Subcutaneous abdominal adipose tissue (tissue), 5 donors: ENCODE data around the gene UBE2O.

Experiments
- H3K27ac ChIP-seq: one replicate; pipeline ENCODE4 v1.7.0; 2013; ENCODE audit warnings: low read depth, mild to moderate bottlenecking, inconsistent platforms, low read length, moderate library complexity
- H3K27me3 ChIP-seq, 5 donors: one replicate each; pipeline ENCODE4 v1.7.0; 2013; ENCODE audit warnings: low read length in 5 of 5, inconsistent platforms in 1 of 5; ENCODE audit not compliant: control insufficient read depth in 5 of 5, insufficient read depth in 4 of 5
- H3K36me3 ChIP-seq, 5 donors: one replicate each; pipeline ENCODE4 v1.7.0; 2013; ENCODE audit warnings: low read length in 5 of 5; ENCODE audit not compliant: control insufficient read depth in 5 of 5, insufficient read depth in 5 of 5
- H3K4me1 ChIP-seq, 5 donors: one replicate each; pipeline ENCODE4 v1.7.0; 2013; ENCODE audit warnings: low read length in 5 of 5, mild to moderate bottlenecking in 3 of 5, moderate library complexity in 1 of 5; ENCODE audit not compliant: control insufficient read depth in 5 of 5, insufficient read depth in 5 of 5
- H3K4me3 ChIP-seq, 5 donors: one replicate each; pipeline ENCODE4 v1.7.0; 2013; ENCODE audit warnings: low read length in 5 of 5, low read depth in 1 of 5
- H3K9ac ChIP-seq, 5 donors: one replicate each; pipeline ENCODE4 v1.7.0; 2013; ENCODE audit warnings: low read length in 5 of 5, mild to moderate bottlenecking in 4 of 5, moderate library complexity in 3 of 5
- H3K9me3 ChIP-seq, 5 donors: one replicate each; pipeline ENCODE4 v1.7.0; 2013; ENCODE audit warnings: low read length in 5 of 5; ENCODE audit not compliant: control insufficient read depth in 5 of 5
- donor health status: healthy.
- donor health status: healthy.
- donor health status: healthy.
- donor health status: healthy.
- donor health status: healthy.

UBE2O gene

DNA sequence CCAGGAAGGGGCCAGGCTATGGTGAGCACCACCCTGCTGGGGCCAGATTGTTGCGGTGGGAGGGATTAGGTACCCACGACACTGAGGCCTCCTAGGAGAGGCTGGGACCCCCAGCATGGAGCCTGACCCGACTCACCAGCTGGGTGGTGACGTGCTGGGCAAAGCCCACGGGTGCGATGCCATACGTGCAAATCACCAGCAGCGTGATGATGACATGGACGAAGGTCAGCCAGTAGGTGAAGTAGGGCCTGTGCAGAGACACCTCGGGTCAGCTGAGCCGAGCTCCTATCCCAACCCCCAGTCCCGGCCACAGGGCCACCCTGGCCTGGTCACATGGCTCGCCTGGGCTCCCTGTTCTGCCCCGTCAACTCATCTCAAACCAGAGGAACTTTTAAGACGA, 21.9 kb upstream of the UBE2O start:
- Histone ChIP-seq H3K9me3 (no peaks in the 10 kb centered on the region), H3K4me1 (peaks cover 0 to 7% (median 0%) of the 10 kb centered on the region in 5 donors), H3K27me3 (peaks cover 0 to 4% (median 0%) of the 10 kb centered on the region in 5 donors), H3K4me3 (no peak overlapping the region), H3K36me3 (peaks cover 0 to 85% (median 44%) of the 10 kb centered on the region in 5 donors), H3K27ac (no peak overlapping the region), H3K9ac (no peak overlapping the region)

DNA sequence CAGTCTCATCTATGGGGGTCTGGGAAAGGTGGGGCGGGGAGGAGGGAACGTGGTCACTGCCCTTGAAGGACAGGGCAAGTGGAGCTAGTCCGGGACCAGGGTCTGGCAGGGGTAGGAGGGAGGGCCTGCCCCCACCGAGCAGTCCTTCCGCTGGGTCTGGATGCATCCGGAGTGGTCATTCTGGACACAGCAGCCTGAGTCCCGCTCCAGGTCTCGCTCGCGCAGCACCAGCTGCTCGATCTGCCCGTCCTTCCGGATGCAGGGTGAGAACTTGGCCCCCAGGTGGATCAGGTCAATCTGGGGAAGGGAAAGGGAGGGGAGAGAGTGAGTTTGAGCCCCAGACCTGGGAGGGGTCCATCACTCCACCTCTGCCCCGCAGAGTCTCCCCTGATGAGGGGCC, 21.3 kb upstream of the UBE2O start:
- peaks cover 0 to 4% (median 0%) of the 10 kb centered on the region in 5 donors for H3K27me3 ChIP-seq
- H3K9ac ChIP-seq: no peak overlapping the region
- no peak overlapping the region for H3K27ac ChIP-seq
- peaks cover 0 to 5% (median 0%) of the 10 kb centered on the region in 5 donors for H3K4me1 ChIP-seq
- peaks cover 0 to 87% (median 44%) of the 10 kb centered on the region in 5 donors for H3K36me3 ChIP-seq
- H3K9me3 ChIP-seq: no peaks in the 10 kb centered on the region
- no peak overlapping the region for H3K4me3 ChIP-seq

GRCh38 chr17:76473541-76473985, 20.6 kb upstream of the UBE2O start:
- Histone ChIP-seq H3K27me3 (peaks cover 0 to 4% (median 0%) of the 10 kb centered on the region in 5 donors), H3K4me1 (peaks cover 0 to 5% (median 0%) of the 10 kb centered on the region in 5 donors), H3K9ac (no peak overlapping the region), H3K9me3 (no peaks in the 10 kb centered on the region), H3K27ac (no peak overlapping the region), H3K4me3 (no peak overlapping the region), H3K36me3 (peaks cover 0 to 84% (median 41%) of the 10 kb centered on the region in 5 donors)

DNA sequence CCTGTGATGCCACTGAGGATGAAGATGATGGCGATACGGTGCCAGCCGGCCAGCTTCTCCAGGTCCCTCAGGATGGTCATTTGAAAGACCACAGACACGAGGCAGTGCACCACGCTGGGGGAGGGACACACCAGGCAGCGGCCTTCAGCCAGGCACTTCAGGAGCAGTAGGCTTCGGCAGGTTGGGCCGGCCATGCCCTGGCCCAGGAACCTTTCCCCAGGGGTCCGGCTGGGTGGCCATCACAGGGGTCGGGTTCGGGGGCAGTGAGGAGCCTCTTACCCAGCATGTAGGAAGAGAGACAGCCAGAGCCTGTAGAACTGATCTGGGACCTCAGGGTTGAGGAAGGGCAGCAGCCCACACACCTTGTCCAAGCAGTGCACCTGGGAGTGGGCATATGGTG, 19.8 kb upstream of the UBE2O start:
- peaks cover 0 to 4% (median 0%) of the 10 kb centered on the region in 5 donors for H3K27me3 ChIP-seq
- H3K27ac ChIP-seq: no peak overlapping the region
- H3K9ac ChIP-seq: no peak overlapping the region
- H3K4me3 ChIP-seq: no peak overlapping the region
- H3K36me3 ChIP-seq: peaks cover 0 to 78% (median 41%) of the 10 kb centered on the region in 5 donors
- no peaks in the 10 kb centered on the region for H3K9me3 ChIP-seq
- peaks cover 0 to 2% (median 0%) of the 10 kb centered on the region in 5 donors for H3K4me1 ChIP-seq

DNA sequence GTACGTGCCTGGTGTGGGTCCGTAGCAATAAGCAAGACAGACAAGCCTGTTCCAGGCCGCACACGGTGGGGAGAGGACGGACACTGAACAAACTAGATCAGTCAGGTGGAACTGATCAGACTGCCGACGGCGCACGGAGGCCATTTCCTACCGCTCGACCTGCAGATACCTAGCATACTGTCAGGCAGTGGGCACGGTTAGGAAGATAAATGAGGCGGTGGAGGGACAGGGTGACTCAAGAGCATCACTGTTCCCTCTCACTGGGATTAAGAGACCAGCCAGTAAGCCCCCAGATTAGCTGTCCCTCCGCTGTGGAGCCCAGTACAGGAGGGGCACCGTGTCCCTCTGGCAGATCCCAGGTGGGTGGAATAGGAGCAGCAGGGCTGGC, 19.3 kb upstream of the UBE2O start:
- H3K4me1 ChIP-seq: no peaks in the 10 kb centered on the region
- no peak overlapping the region for H3K27ac ChIP-seq
- H3K36me3 ChIP-seq: peaks cover 0 to 75% (median 38%) of the 10 kb centered on the region in 5 donors
- H3K4me3 ChIP-seq: no peak overlapping the region
- H3K9ac ChIP-seq: no peak overlapping the region
- no peaks in the 10 kb centered on the region for H3K9me3 ChIP-seq
- peaks cover 0 to 4% (median 0%) of the 10 kb centered on the region in 5 donors for H3K27me3 ChIP-seq

GRCh38 chr17:76471498-76472257, 18.7 kb upstream of the UBE2O start:
- Histone ChIP-seq H3K36me3 (peaks cover 0 to 71% (median 36%) of the 10 kb centered on the region in 5 donors), H3K4me3 (no peak overlapping the region), H3K9me3 (no peaks in the 10 kb centered on the region), H3K4me1 (no peaks in the 10 kb centered on the region), H3K27me3 (peaks cover 0 to 4% (median 0%) of the 10 kb centered on the region in 5 donors), H3K27ac (no peak overlapping the region), H3K9ac (no peak overlapping the region)

GRCh38 chr17:76469991-76470739, 17.2 kb upstream of the UBE2O start:
- Histone ChIP-seq H3K4me1 (peaks cover 0 to 5% (median 0%) of the 10 kb centered on the region in 5 donors), H3K9ac (no peak overlapping the region), H3K36me3 (peaks cover 0 to 61% (median 34%) of the 10 kb centered on the region in 5 donors), H3K4me3 (no peak overlapping the region), H3K27me3 (peaks cover 0 to 4% (median 0%) of the 10 kb centered on the region in 5 donors), H3K27ac (no peak overlapping the region), H3K9me3 (no peaks in the 10 kb centered on the region)

GRCh38 chr17:76469076-76469990, 16.4 kb upstream of the UBE2O start:
- Histone ChIP-seq H3K9me3 (no peaks in the 10 kb centered on the region), H3K36me3 (peaks cover 0 to 52% (median 29%) of the 10 kb centered on the region in 5 donors), H3K9ac (no peak overlapping the region)

DNA sequence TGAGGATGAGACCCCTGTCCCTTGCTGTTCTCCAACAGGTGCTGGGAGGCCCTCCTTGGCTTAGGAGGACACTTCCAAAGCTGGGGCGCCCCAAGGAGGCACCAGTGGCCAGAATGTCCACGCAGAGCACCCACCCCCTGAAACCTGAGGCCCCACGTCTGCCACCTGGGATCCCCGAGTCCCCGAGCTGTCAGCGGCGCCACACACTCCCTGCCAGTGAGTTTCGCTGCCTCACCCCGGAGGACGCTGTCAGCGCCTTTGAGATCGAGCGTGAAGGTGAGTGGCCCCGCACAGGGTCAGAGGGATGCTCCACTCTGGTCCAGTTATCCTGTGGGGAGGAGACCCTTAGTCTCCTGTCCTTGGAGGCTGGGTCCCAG, 15.7 kb upstream of the UBE2O start:
- no peaks in the 10 kb centered on the region for H3K9me3 ChIP-seq
- H3K9ac ChIP-seq: no peak overlapping the region
- H3K27me3 ChIP-seq: peaks cover 0 to 4% (median 0%) of the 10 kb centered on the region in 5 donors
- peaks cover 0 to 45% (median 23%) of the 10 kb centered on the region in 5 donors for H3K36me3 ChIP-seq
- no peak overlapping the region for H3K27ac ChIP-seq
- H3K4me1 ChIP-seq: peaks cover 0 to 5% (median 0%) of the 10 kb centered on the region in 5 donors
- no peak overlapping the region for H3K4me3 ChIP-seq

More at GRCh38 chr17:76469076-76469990, 16.4 kb upstream of the UBE2O start:
- no peak overlapping the region for H3K27ac ChIP-seq
- H3K27me3 ChIP-seq: peaks cover 0 to 4% (median 0%) of the 10 kb centered on the region in 5 donors
- H3K4me3 ChIP-seq: no peak overlapping the region
- peaks cover 0 to 5% (median 0%) of the 10 kb centered on the region in 5 donors for H3K4me1 ChIP-seq
